Testis (tissue), 3 donors: ENCODE data around the gene TCF23. TPM values are rescaled to one million over a fixed set of nuclear protein-coding genes. Genes with fewer than 3 reads are reported as not detected.
"Not testable (repeated sequence)": the region's sequence is repeated elsewhere in the genome, so short reads cannot be mapped to it uniquely, and the experiment has no call there.

Experiments
- DNase-seq: peaks from one replicate; pipeline ENCODE4 v3.0.0-alpha.2; 2019
- H3K27ac ChIP-seq, 2 donors: fragments of 200-600 bp; sonication (generic); one replicate each; pipeline ENCODE4 v1.5.1; 2019
- H3K27me3 ChIP-seq: fragments of 200-600 bp; sonication (generic); one replicate; pipeline ENCODE4 v1.5.1; 2019
- H3K36me3 ChIP-seq: fragments of 200-600 bp; sonication (generic); one replicate; pipeline ENCODE4 v1.5.1; 2017; ENCODE audit warnings: low read depth; ENCODE audit errors: missing control alignments
- H3K4me1 ChIP-seq: fragments of 200-600 bp; sonication (generic); one replicate; pipeline ENCODE4 v1.5.1; 2019
- H3K4me3 ChIP-seq, 2 donors: fragments of 200-600 bp; sonication (generic); one replicate each; pipeline ENCODE4 v1.5.1; 2017 to 2019
- H3K9me3 ChIP-seq: fragments of 200-600 bp; sonication (generic); one replicate; pipeline ENCODE4 v1.5.1; 2017
- POLR2A ChIP-seq: fragments of 450-650 bp; IDR thresholded peaks from one replicate; pipeline ENCODE4 v1.6.1; 2017; ENCODE audit warnings: antibody characterized with exemption, mild to moderate bottlenecking, moderate library complexity
- whole genome bisulfite sequencing, 2 donors: methylation state at CpG; one replicate each; pipeline ENCODE4 v1.1.5; 2018; 5-methylcytosine and 5-hydroxymethylcytosine counted together
- intact Hi-C: fragments of 100-400 bp; cut with DNase I; formaldehyde crosslinking; loops from one replicate; pipeline ENCODE4 v1.15.1; 2023; ENCODE audit warnings: low total_unique reads
- polyA plus RNA-seq: library from polyadenylated mRNA; stranded (reverse); fragments of 350-450 nt; fragmentation: Illumina TruSeq; extraction: RNeasy Lipid Tissue Mini Kit (QIAGEN cat#74804); gene quantifications from one replicate; pipeline ENCODE4 v1.2.3, GENCODE V29; 2014; ENCODE audit warnings: low read depth, low replicate concordance; ENCODE audit not compliant: insufficient read depth
- total RNA-seq, 2 donors: library from RNA; depleted of rRNA; stranded (reverse); fragments of >200 nt; gene quantifications; one replicate each; pipeline ENCODE4 v1.2.3, GENCODE V29; 2016
- TF ChIP-seq, protein P1 (sequence below), 3 experiments: fragments of 450-650 bp in 2 of 3; fragments of 200-600 bp in 1 of 3; sonication (generic) in 1 of 3; IDR thresholded peaks; one replicate each; pipeline ENCODE4 v1.5.1; 2016 to 2019; ENCODE audit warnings: antibody characterized with exemption in 3 of 3, mild to moderate bottlenecking in 2 of 3, moderate library complexity in 1 of 3

Gene TCF23
- total and polyA plus RNA-seq, 3 donors from 2014 or later = 5.5 to 6.7 (median 6.6) TPM

DNA sequence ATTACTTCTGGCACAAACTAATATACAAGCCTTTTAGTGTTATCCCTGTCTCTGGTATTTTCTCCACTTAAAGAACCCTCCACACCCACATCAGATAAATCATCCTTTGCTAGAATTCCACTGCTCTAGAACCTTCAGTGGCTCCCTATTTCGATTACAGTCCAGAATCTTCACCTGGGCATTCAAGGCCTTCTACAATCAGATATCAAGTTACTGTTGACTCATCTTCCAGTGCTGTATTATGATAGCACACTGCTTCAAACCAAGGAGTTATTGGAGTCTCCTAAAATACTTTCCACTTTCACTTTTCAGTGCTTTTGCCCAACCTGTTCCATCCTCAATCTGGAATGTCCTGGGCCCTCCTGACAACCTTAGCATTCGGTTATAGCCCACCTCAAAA is 33.3 kb upstream of the TCF23 start:
- no peak for DNase-seq
- H3K27ac ChIP-seq = no peak overlapping the region
- WGBS, 2 donors = 80 to 91% methylated on average over 2 of the region's 2 CpGs
- H3K9me3 ChIP-seq = no peaks in the 10 kb centered on the region
- no peaks in the 10 kb centered on the region for H3K27me3 ChIP-seq
- no peaks in the 10 kb centered on the region for H3K4me1 ChIP-seq
- TF ChIP-seq POLR2A = no peak
- TF ChIP-seq, protein P1, sequence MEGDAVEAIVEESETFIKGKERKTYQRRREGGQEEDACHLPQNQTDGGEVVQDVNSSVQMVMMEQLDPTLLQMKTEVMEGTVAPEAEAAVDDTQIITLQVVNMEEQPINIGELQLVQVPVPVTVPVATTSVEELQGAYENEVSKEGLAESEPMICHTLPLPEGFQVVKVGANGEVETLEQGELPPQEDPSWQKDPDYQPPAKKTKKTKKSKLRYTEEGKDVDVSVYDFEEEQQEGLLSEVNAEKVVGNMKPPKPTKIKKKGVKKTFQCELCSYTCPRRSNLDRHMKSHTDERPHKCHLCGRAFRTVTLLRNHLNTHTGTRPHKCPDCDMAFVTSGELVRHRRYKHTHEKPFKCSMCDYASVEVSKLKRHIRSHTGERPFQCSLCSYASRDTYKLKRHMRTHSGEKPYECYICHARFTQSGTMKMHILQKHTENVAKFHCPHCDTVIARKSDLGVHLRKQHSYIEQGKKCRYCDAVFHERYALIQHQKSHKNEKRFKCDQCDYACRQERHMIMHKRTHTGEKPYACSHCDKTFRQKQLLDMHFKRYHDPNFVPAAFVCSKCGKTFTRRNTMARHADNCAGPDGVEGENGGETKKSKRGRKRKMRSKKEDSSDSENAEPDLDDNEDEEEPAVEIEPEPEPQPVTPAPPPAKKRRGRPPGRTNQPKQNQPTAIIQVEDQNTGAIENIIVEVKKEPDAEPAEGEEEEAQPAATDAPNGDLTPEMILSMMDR (IDR thresholded peaks at IDR 0.05) = no peak
- intact Hi-C loops = no loop called here
- no peaks in the 10 kb centered on the region for H3K36me3 ChIP-seq
- no peak overlapping the region for H3K4me3 ChIP-seq

DNA sequence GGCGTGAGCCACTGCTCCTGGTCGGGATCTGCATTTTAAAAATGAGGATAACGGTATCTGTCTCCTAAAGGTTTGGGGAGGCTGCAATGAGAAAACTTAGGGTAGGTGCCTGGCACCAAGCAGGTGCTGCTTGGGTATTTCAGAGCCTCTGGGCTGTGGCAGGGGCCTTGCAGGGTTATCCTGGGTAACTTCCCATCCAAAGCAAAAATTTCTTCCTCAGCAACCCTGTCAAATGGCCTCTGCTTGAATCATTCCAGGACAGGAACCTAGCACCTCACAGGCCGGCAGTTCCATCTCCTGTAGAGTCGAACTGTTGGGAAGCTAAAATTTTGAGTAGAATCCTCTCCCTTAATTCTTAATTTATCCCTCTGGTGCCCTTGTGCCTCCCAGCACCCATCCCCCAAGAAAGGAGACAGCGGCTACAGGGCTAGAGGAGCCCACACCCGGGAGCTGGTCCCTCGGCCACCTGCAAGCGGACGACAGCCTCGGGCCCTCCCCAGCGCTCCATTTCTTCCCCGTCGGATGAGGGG is 30.7 kb upstream of the TCF23 start:
- Histone ChIP-seq H3K36me3 (no peaks in the 10 kb centered on the region), H3K4me3 (peak overlapping the region; percentile 39 to 56), H3K9me3 (no peaks in the 10 kb centered on the region), H3K27me3 (no peaks in the 10 kb centered on the region), H3K27ac (no peak overlapping the region), H3K4me1 (peaks cover 4% of the 10 kb centered on the region)
- WGBS, 2 donors = 19 to 42% methylated on average over 3 to 14 of the region's 14 CpGs
- intact Hi-C loops = no loop called here
- DNase-seq = no peak
- TF ChIP-seq, protein P1 (IDR thresholded peaks at IDR 0.05) = no peak
- TF ChIP-seq POLR2A = no peak

DNA sequence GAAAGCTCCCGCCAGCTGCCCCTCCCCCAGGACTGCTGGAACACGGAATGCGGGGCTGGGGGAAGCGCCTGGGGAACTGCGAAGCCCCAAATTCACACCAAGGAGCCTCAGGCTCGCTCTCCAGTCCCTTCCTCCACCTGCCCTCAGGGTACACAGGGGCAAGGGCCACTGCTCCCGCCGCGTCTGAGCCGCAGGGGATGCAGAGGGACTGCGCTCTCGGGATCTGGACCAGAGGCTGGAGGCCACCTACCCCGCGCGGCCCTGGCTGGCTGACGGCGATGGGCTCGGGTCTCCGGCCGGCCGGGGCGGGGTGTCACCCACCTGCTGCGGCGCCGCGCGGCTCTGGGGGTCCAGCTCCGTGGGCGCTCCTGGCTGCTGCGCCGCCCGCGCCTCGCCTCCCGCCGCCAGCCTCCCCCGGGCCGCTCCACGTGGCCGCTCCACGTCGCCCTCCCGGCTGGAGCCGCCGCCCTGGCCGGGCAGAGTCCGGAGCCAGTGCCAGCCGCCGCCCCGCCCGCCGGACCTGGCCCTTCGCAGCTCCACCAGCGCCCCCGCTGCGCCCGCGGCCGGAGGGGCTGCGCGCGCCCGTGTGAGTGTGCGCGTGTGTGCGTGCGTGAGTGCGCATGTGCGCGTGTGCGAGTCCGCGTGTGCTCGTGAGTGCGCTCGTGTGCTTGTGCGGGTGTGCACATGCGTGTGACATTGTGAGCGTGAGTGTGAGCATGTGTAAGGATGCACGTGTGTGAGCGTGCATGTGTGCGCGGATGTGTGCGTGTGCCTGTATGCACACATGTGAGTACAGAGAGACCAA is 30.1 kb upstream of the TCF23 start, which contains the start of gene CGREF1:
Gene CGREF1 (minus strand): TSS at position 604 of the 805 bp plus-strand sequence. CDS start 14,762 bp downstream, outside the sequence.
- H3K27me3 ChIP-seq = no peaks in the 10 kb centered on the region
- H3K4me3 ChIP-seq = peak within 1 kb of the TSS; percentile 39 to 56
- no peak for DNase-seq
- H3K27ac ChIP-seq = no peak within 1 kb of the TSS
- intact Hi-C loops = no loop called here
- peaks cover 4% of the 10 kb centered on the region for H3K4me1 ChIP-seq
- WGBS, 2 donors = 4 to 12% methylated on average over 15 to 38 of the region's 84 CpGs
- no peaks in the 10 kb centered on the region for H3K9me3 ChIP-seq
- no peaks in the 10 kb centered on the region for H3K36me3 ChIP-seq
- TF ChIP-seq, protein P1 (IDR thresholded peaks at IDR 0.05) = no peak
- no peak for TF ChIP-seq POLR2A

DNA sequence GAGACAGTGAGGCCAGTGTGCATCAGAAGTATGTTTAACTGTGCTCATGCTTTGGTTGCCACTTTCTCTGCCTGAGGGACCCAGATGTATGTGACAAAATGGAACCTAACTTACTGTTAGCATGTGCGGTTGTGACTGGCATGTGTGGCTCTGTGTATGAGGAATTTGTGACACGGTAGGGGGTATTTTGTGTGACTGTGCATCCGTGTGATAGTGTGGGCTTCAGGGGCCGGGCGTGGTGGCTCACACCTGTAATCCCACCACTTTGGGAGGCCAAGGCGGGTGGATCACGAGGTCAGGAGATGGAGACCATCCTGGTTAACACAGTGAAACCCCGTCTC is 29.5 kb upstream of the TCF23 start:
- H3K27me3 ChIP-seq, intact Hi-C loops, H3K9me3 ChIP-seq, H3K4me1 ChIP-seq, H3K36me3 ChIP-seq, H3K27ac ChIP-seq, DNase-seq: not testable (repeated sequence)
- WGBS, 2 donors = 71 to 78% methylated on average over 8 of the region's 8 CpGs
- peak overlapping the region in 1 of 2 donors; percentile 56 for H3K4me3 ChIP-seq

DNA sequence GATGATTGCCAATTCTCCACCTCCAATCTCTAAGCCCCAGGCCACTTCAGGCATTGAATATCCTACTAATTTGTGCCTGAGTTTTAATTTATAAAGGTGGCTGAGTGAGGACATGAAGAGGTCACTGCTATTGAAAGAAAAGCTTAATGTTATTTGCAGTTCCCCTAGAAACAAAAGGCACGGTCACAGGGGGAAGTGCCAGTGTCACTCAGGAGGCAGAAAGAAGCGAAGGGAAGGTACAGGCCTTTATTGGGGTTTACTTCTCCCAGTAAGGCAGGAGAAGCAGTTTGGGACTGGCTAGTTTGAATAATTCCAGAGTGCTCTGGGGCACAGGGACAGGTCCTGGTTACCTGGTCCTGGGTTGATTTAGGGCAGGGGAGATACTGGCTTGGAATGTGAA is 26.9 kb upstream of the TCF23 start:
- Histone ChIP-seq H3K4me1 (peaks cover 4% of the 10 kb centered on the region), H3K27me3 (no peaks in the 10 kb centered on the region), H3K27ac (no peak overlapping the region), H3K36me3 (no peaks in the 10 kb centered on the region), H3K4me3 (no peak overlapping the region), H3K9me3 (no peaks in the 10 kb centered on the region)
- intact Hi-C loops = no loop called here
- TF ChIP-seq POLR2A = no peak
- TF ChIP-seq, protein P1 (IDR thresholded peaks at IDR 0.05) = no peak
- WGBS, 2 donors = 85 to 96% methylated on average over 2 of the region's 2 CpGs
- no peak for DNase-seq
